Measurements from ENCODE around the gene DENND1A.
"Not testable (repeated sequence)": the region's sequence is repeated elsewhere in the genome, so short reads cannot be mapped to it uniquely, and the experiment has no call there.

Gene DENND1A

GRCh38 chr9:123338710-123339665, 590.9 kb downstream of the DENND1A start:
- H3K4me1 ChIP-seq (ENCODE audit: control insufficient read depth, insufficient read depth, low read length): peaks cover 25% of the 10 kb centered on the region
- H3K9me3 ChIP-seq (ENCODE audit: control insufficient read depth, insufficient read depth, low read length): no peaks in the 10 kb centered on the region
- no peak overlapping the region for H3K27ac ChIP-seq (ENCODE audit: low read depth, low read length)
- H3K9ac ChIP-seq (ENCODE audit: low read depth, low read length): no peak overlapping the region
- no peaks in the 10 kb centered on the region for H3K36me3 ChIP-seq (ENCODE audit: control insufficient read depth, insufficient read depth, low read length)
- no peak overlapping the region; the same call in 1 of the 2 replicates for H3K4me3 ChIP-seq (ENCODE audit: low read depth, low read length)
- H3K27me3 ChIP-seq (ENCODE audit: control insufficient read depth, insufficient read depth, low read length): no peaks in the 10 kb centered on the region

- H3K36me3 ChIP-seq (ENCODE audit: control insufficient read depth, insufficient read depth, low read length): no peaks in the 10 kb centered on the region
- no peak overlapping the region for H3K9ac ChIP-seq (ENCODE audit: low read depth, low read length)
- no peaks in the 10 kb centered on the region for H3K27me3 ChIP-seq (ENCODE audit: control insufficient read depth, insufficient read depth, low read length)
- no peak overlapping the region for H3K4me3 ChIP-seq (ENCODE audit: low read depth, low read length)
- peaks cover 25% of the 10 kb centered on the region for H3K4me1 ChIP-seq (ENCODE audit: control insufficient read depth, insufficient read depth, low read length)
- no peaks in the 10 kb centered on the region for H3K9me3 ChIP-seq (ENCODE audit: control insufficient read depth, insufficient read depth, low read length)
- no peak overlapping the region for H3K27ac ChIP-seq (ENCODE audit: low read depth, low read length)
These were observed 592.0 kb downstream of the DENND1A start for GRCh38 chr9:123337971-123338370.

GRCh38 chr9:123336959-123337358, 593.0 kb downstream of the DENND1A start:
- Histone ChIP-seq H3K27ac (ENCODE audit: low read depth, low read length) (no peak overlapping the region), H3K4me1 (ENCODE audit: control insufficient read depth, insufficient read depth, low read length) (peaks cover 25% of the 10 kb centered on the region), H3K27me3 (ENCODE audit: control insufficient read depth, insufficient read depth, low read length) (no peaks in the 10 kb centered on the region), H3K9ac (ENCODE audit: low read depth, low read length) (no peak overlapping the region), H3K4me3 (ENCODE audit: low read depth, low read length) (no peak overlapping the region), H3K36me3 (ENCODE audit: control insufficient read depth, insufficient read depth, low read length) (no peaks in the 10 kb centered on the region), H3K9me3 (ENCODE audit: control insufficient read depth, insufficient read depth, low read length) (no peaks in the 10 kb centered on the region)

GRCh38 chr9:123336449-123336848, 593.5 kb downstream of the DENND1A start:
- H3K9me3 ChIP-seq (ENCODE audit: control insufficient read depth, insufficient read depth, low read length): no peaks in the 10 kb centered on the region
- no peaks in the 10 kb centered on the region for H3K36me3 ChIP-seq (ENCODE audit: control insufficient read depth, insufficient read depth, low read length)
- no peak overlapping the region for H3K27ac ChIP-seq (ENCODE audit: low read depth, low read length)
- no peak overlapping the region for H3K4me3 ChIP-seq (ENCODE audit: low read depth, low read length)
- no peaks in the 10 kb centered on the region for H3K27me3 ChIP-seq (ENCODE audit: control insufficient read depth, insufficient read depth, low read length)
- H3K9ac ChIP-seq (ENCODE audit: low read depth, low read length): no peak overlapping the region
- H3K4me1 ChIP-seq (ENCODE audit: control insufficient read depth, insufficient read depth, low read length): peaks cover 25% of the 10 kb centered on the region

- H3K9me3 ChIP-seq (ENCODE audit: control insufficient read depth, insufficient read depth, low read length): no peaks in the 10 kb centered on the region
- no peaks in the 10 kb centered on the region for H3K36me3 ChIP-seq (ENCODE audit: control insufficient read depth, insufficient read depth, low read length)
- H3K27me3 ChIP-seq (ENCODE audit: control insufficient read depth, insufficient read depth, low read length): no peaks in the 10 kb centered on the region
- no peak overlapping the region for H3K9ac ChIP-seq (ENCODE audit: low read depth, low read length)
- no peak overlapping the region for H3K27ac ChIP-seq (ENCODE audit: low read depth, low read length)
- H3K4me1 ChIP-seq (ENCODE audit: control insufficient read depth, insufficient read depth, low read length): peaks cover 25% of the 10 kb centered on the region
- H3K4me3 ChIP-seq (ENCODE audit: low read depth, low read length): no peak overlapping the region
These were observed 594.0 kb downstream of the DENND1A start for GRCh38 chr9:123335986-123336329.

GRCh38 chr9:123335193-123335985, 594.5 kb downstream of the DENND1A start:
- no peaks in the 10 kb centered on the region for H3K9me3 ChIP-seq (ENCODE audit: control insufficient read depth, insufficient read depth, low read length)
- H3K9ac ChIP-seq (ENCODE audit: low read depth, low read length): no peak overlapping the region
- H3K27ac ChIP-seq (ENCODE audit: low read depth, low read length): no peak overlapping the region
- peaks cover 25% of the 10 kb centered on the region for H3K4me1 ChIP-seq (ENCODE audit: control insufficient read depth, insufficient read depth, low read length)
- H3K4me3 ChIP-seq (ENCODE audit: low read depth, low read length): no peak overlapping the region
- no peaks in the 10 kb centered on the region for H3K36me3 ChIP-seq (ENCODE audit: control insufficient read depth, insufficient read depth, low read length)
- H3K27me3 ChIP-seq (ENCODE audit: control insufficient read depth, insufficient read depth, low read length): no peaks in the 10 kb centered on the region

GRCh38 chr9:123334639-123335038, 595.3 kb downstream of the DENND1A start:
- Histone ChIP-seq H3K9me3 (ENCODE audit: control insufficient read depth, insufficient read depth, low read length) (no peaks in the 10 kb centered on the region), H3K27ac (ENCODE audit: low read depth, low read length) (no peak overlapping the region), H3K27me3 (ENCODE audit: control insufficient read depth, insufficient read depth, low read length) (no peaks in the 10 kb centered on the region), H3K36me3 (ENCODE audit: control insufficient read depth, insufficient read depth, low read length) (no peaks in the 10 kb centered on the region), H3K4me1 (ENCODE audit: control insufficient read depth, insufficient read depth, low read length) (peaks cover 17% of the 10 kb centered on the region), H3K4me3 (ENCODE audit: low read depth, low read length) (no peak overlapping the region), H3K9ac (ENCODE audit: low read depth, low read length) (no peak overlapping the region)

- H3K27ac ChIP-seq (ENCODE audit: low read depth, low read length); H3K36me3 ChIP-seq (ENCODE audit: control insufficient read depth, insufficient read depth, low read length); H3K9ac ChIP-seq (ENCODE audit: low read depth, low read length); H3K9me3 ChIP-seq (ENCODE audit: control insufficient read depth, insufficient read depth, low read length); H3K4me3 ChIP-seq (ENCODE audit: low read depth, low read length); H3K27me3 ChIP-seq (ENCODE audit: control insufficient read depth, insufficient read depth, low read length): not testable (repeated sequence)
- peaks cover 12% of the 10 kb centered on the region; the same call in 1 of the 2 replicates for H3K4me1 ChIP-seq (ENCODE audit: control insufficient read depth, insufficient read depth, low read length)
These were observed 596.8 kb downstream of the DENND1A start for GRCh38 chr9:123333058-123333669.

- Histone ChIP-seq H3K4me1 (ENCODE audit: control insufficient read depth, insufficient read depth, low read length) (peaks cover 15% of the 10 kb centered on the region), H3K9ac (ENCODE audit: low read depth, low read length) (no peak overlapping the region), H3K27me3 (ENCODE audit: control insufficient read depth, insufficient read depth, low read length) (no peaks in the 10 kb centered on the region), H3K4me3 (ENCODE audit: low read depth, low read length) (no peak overlapping the region), H3K9me3 (ENCODE audit: control insufficient read depth, insufficient read depth, low read length) (no peaks in the 10 kb centered on the region), H3K27ac (ENCODE audit: low read depth, low read length) (no peak overlapping the region), H3K36me3 (ENCODE audit: control insufficient read depth, insufficient read depth, low read length) (no peaks in the 10 kb centered on the region)
These were observed 598.4 kb downstream of the DENND1A start for GRCh38 chr9:123331346-123332060.

Data from HUES48 (cell line).